ENCODE measurements around the gene ABAT. TPM values are rescaled to one million over a fixed set of nuclear protein-coding genes. Genes with fewer than 3 reads are reported as not detected.
"Not testable (repeated sequence)": the region's sequence is repeated elsewhere in the genome, so short reads cannot be mapped to it uniquely, and the experiment has no call there.

ABAT gene
- total RNA-seq, 2 donors from 2014 or later = 8.7 TPM

GRCh38 chr16:8642146-8642545 lies 32.3 kb upstream of the ABAT start:
- peaks cover 34% of the 10 kb centered on the region for H3K36me3 Mint-ChIP-seq
- H3K9me3 Mint-ChIP-seq = no peaks in the 10 kb centered on the region
- H3K4me1 Mint-ChIP-seq (ENCODE audit: low read depth in 2 of 2) = peaks cover 10 to 12% of the 10 kb centered on the region in 2 donors
- no peak for DNase-seq (ENCODE audit: low spot score)
- no peak overlapping the region for H3K4me3 Mint-ChIP-seq
- H3K27me3 Mint-ChIP-seq = no peaks in the 10 kb centered on the region
- H3K27ac Mint-ChIP-seq = no peak overlapping the region
- ATAC-seq = no peak

- Mint-ChIP-seq H3K36me3 (peaks cover 38% of the 10 kb centered on the region), H3K9me3 (no peaks in the 10 kb centered on the region), H3K27me3 (no peaks in the 10 kb centered on the region), H3K27ac (peak overlapping the region; percentile 32 to 70), H3K4me3 (no peak overlapping the region), H3K4me1 (ENCODE audit: low read depth in 2 of 2) (peaks cover 10 to 12% of the 10 kb centered on the region in 2 donors)
- peak; percentile 63 to 65 for ATAC-seq
- DNase-seq (ENCODE audit: low spot score) = no peak
Observed at GRCh38 chr16:8644211-8645140, 29.9 kb upstream of the ABAT start.

GRCh38 chr16:8645141-8645521 lies 29.3 kb upstream of the ABAT start:
- Mint-ChIP-seq H3K4me3 (no peak overlapping the region), H3K36me3 (peaks cover 38% of the 10 kb centered on the region), H3K27ac (peak overlapping the region; percentile 32 to 70), H3K4me1 (ENCODE audit: low read depth in 2 of 2) (peaks cover 10 to 12% of the 10 kb centered on the region in 2 donors), H3K9me3 (no peaks in the 10 kb centered on the region), H3K27me3 (no peaks in the 10 kb centered on the region)
- no peak for DNase-seq (ENCODE audit: low spot score)
- ATAC-seq = no peak

GRCh38 chr16:8645831-8646230 lies 28.6 kb upstream of the ABAT start:
- Mint-ChIP-seq H3K27me3 (no peaks in the 10 kb centered on the region), H3K36me3 (peaks cover 38% of the 10 kb centered on the region), H3K4me1 (ENCODE audit: low read depth in 2 of 2) (peaks cover 10 to 12% of the 10 kb centered on the region in 2 donors), H3K9me3 (no peaks in the 10 kb centered on the region), H3K4me3 (no peak overlapping the region), H3K27ac (no peak overlapping the region)
- DNase-seq (ENCODE audit: low spot score) (no peak), ATAC-seq (no peak)

GRCh38 chr16:8646326-8647053 lies 27.9 kb upstream of the ABAT start:
- Mint-ChIP-seq H3K36me3 (peaks cover 34% of the 10 kb centered on the region), H3K27me3 (no peaks in the 10 kb centered on the region), H3K9me3 (no peaks in the 10 kb centered on the region), H3K4me1 (ENCODE audit: low read depth in 2 of 2) (peaks cover 10 to 12% of the 10 kb centered on the region in 2 donors), H3K4me3 (no peak overlapping the region), H3K27ac (no peak overlapping the region)
- DNase-seq (ENCODE audit: low spot score) (no peak), ATAC-seq (no peak)

GRCh38 chr16:8647721-8648318 lies 26.6 kb upstream of the ABAT start:
- no peak overlapping the region for H3K4me3 Mint-ChIP-seq

GRCh38 chr16:8648877-8649276 lies 25.5 kb upstream of the ABAT start:
- no peaks in the 10 kb centered on the region for H3K9me3 Mint-ChIP-seq
- no peak for DNase-seq (ENCODE audit: low spot score)
- H3K4me3 Mint-ChIP-seq = no peak overlapping the region

More at GRCh38 chr16:8647721-8648318, 26.6 kb upstream of the ABAT start:
- DNase-seq (ENCODE audit: low spot score) (no peak), ATAC-seq (no peak)
- Mint-ChIP-seq H3K36me3 (peaks cover 25% of the 10 kb centered on the region), H3K27me3 (no peaks in the 10 kb centered on the region), H3K4me1 (ENCODE audit: low read depth in 2 of 2) (peaks cover 10 to 12% of the 10 kb centered on the region in 2 donors), H3K9me3 (no peaks in the 10 kb centered on the region), H3K27ac (no peak overlapping the region)

GRCh38 chr16:8649829-8650554 lies 24.4 kb upstream of the ABAT start:
- H3K4me3 Mint-ChIP-seq = no peak overlapping the region
- peaks cover 18% of the 10 kb centered on the region for H3K36me3 Mint-ChIP-seq
- no peak for ATAC-seq
- H3K27ac Mint-ChIP-seq = no peak overlapping the region
- no peaks in the 10 kb centered on the region for H3K9me3 Mint-ChIP-seq
- H3K4me1 Mint-ChIP-seq (ENCODE audit: low read depth in 2 of 2) = peaks cover 6 to 8% of the 10 kb centered on the region in 2 donors
- DNase-seq (ENCODE audit: low spot score) = no peak
- no peaks in the 10 kb centered on the region for H3K27me3 Mint-ChIP-seq

More at GRCh38 chr16:8648877-8649276, 25.5 kb upstream of the ABAT start:
- no peaks in the 10 kb centered on the region for H3K27me3 Mint-ChIP-seq
- H3K4me1 Mint-ChIP-seq (ENCODE audit: low read depth in 2 of 2) = peaks cover 10 to 12% of the 10 kb centered on the region in 2 donors
- H3K36me3 Mint-ChIP-seq = peaks cover 18% of the 10 kb centered on the region
- ATAC-seq = no peak
- no peak overlapping the region for H3K27ac Mint-ChIP-seq

- ATAC-seq; DNase-seq (ENCODE audit: low spot score); H3K27ac Mint-ChIP-seq; H3K4me1 Mint-ChIP-seq (ENCODE audit: low read depth in 2 of 2); H3K36me3 Mint-ChIP-seq; H3K9me3 Mint-ChIP-seq; H3K4me3 Mint-ChIP-seq; H3K27me3 Mint-ChIP-seq: not testable (repeated sequence)
Observed at GRCh38 chr16:8651958-8652357, 22.5 kb upstream of the ABAT start.

GRCh38 chr16:8655184-8655717 lies 19.2 kb upstream of the ABAT start:
- Mint-ChIP-seq H3K36me3 (no peaks in the 10 kb centered on the region), H3K4me3 (no peak overlapping the region), H3K27me3 (no peaks in the 10 kb centered on the region), H3K27ac (no peak overlapping the region), H3K4me1 (ENCODE audit: low read depth in 2 of 2) (peaks cover 4 to 5% of the 10 kb centered on the region in 2 donors), H3K9me3 (no peaks in the 10 kb centered on the region)
- no peak for DNase-seq (ENCODE audit: low spot score)
- ATAC-seq = peak in 1 of 2 donors; percentile 66

- Mint-ChIP-seq H3K4me1 (ENCODE audit: low read depth in 2 of 2) (peaks cover 4 to 5% of the 10 kb centered on the region in 2 donors), H3K27me3 (no peaks in the 10 kb centered on the region)
Observed at GRCh38 chr16:8656376-8656775, 18.0 kb upstream of the ABAT start.

GRCh38 chr16:8660841-8661301 lies 13.5 kb upstream of the ABAT start:
- ATAC-seq = peak; percentile 55 to 71
- H3K4me3 Mint-ChIP-seq = no peak overlapping the region
- no peaks in the 10 kb centered on the region for H3K27me3 Mint-ChIP-seq
- H3K4me1 Mint-ChIP-seq (ENCODE audit: low read depth in 2 of 2) = no peaks in the 10 kb centered on the region
- H3K36me3 Mint-ChIP-seq = no peaks in the 10 kb centered on the region
- DNase-seq (ENCODE audit: low spot score) = no peak
- no peak overlapping the region for H3K27ac Mint-ChIP-seq
- H3K9me3 Mint-ChIP-seq = no peaks in the 10 kb centered on the region

More at GRCh38 chr16:8656376-8656775, 18.0 kb upstream of the ABAT start:
- DNase-seq (ENCODE audit: low spot score) (no peak), ATAC-seq (peak in 1 of 2 donors; percentile 28)
- H3K36me3 Mint-ChIP-seq = no peaks in the 10 kb centered on the region
- H3K27ac Mint-ChIP-seq = no peak overlapping the region
- H3K9me3 Mint-ChIP-seq = no peaks in the 10 kb centered on the region
- H3K4me3 Mint-ChIP-seq = no peak overlapping the region

- Mint-ChIP-seq H3K4me1 (ENCODE audit: low read depth in 2 of 2) (no peaks in the 10 kb centered on the region), H3K4me3 (no peak overlapping the region), H3K36me3 (no peaks in the 10 kb centered on the region), H3K27me3 (no peaks in the 10 kb centered on the region), H3K9me3 (no peaks in the 10 kb centered on the region), H3K27ac (no peak overlapping the region)
- no peak for ATAC-seq
- no peak for DNase-seq (ENCODE audit: low spot score)
Observed at GRCh38 chr16:8661703-8662102, 12.7 kb upstream of the ABAT start.
